K562 (cell line): ENCODE measurements around the gene GTPBP1. TPM values are rescaled to one million over a fixed set of nuclear protein-coding genes. Genes with fewer than 3 reads are reported as not detected.

Source experiments
- BACH1 ChIP-seq: fragments of 200-800 bp; sonication (Bioruptor generic); IDR thresholded peaks from 2 replicates; pipeline ENCODE4 v1.6.1; 2016; ENCODE audit warnings: missing genetic modification characterization, missing compliant biosample characterization
- CBFA2T3 ChIP-seq: fragments of 450-650 bp; IDR thresholded peaks from 2 replicates; pipeline ENCODE4 v1.6.1; 2017
- CBX2 ChIP-seq: fragments of 200-600 bp; sonication (generic); IDR thresholded peaks from one replicate; pipeline ENCODE4 v1.6.1; 2012; ENCODE audit warnings: mild to moderate bottlenecking, low read length, inconsistent platforms; ENCODE audit not compliant: insufficient read depth, poor library complexity, severe bottlenecking
- CHD2 ChIP-seq: IDR thresholded peaks from 2 replicates; pipeline ENCODE4 v1.6.1; 2011; ENCODE audit warnings: low read depth, low read length
- EP300 ChIP-seq: IDR thresholded peaks from 2 replicates; pipeline ENCODE4 v1.6.1; 2012; ENCODE audit warnings: low read length, improper control_type of control experiment
- FOXK1 ChIP-seq: sonication (generic); formaldehyde crosslinking; IDR thresholded peaks from 2 replicates; pipeline ENCODE4 v1.8.0; 2022; ENCODE audit warnings: missing genetic modification reagents, mild to moderate bottlenecking, borderline replicate concordance
- HDGF ChIP-seq: fragments of 450-650 bp; IDR thresholded peaks from 2 replicates; pipeline ENCODE4 v1.6.1; 2016
- KDM1A ChIP-seq, 2 experiments: fragments of 450-650 bp; IDR thresholded peaks; 2 replicates each; pipeline ENCODE4 v1.6.1; 2016; ENCODE audit warnings: mild to moderate bottlenecking in 2 of 2
- KLF16 ChIP-seq: IDR thresholded peaks from 2 replicates; pipeline ENCODE4 v1.6.1; 2016; ENCODE audit warnings: antibody characterized with exemption
- MAFG ChIP-seq: fragments of 450-650 bp; conservative IDR thresholded peaks from 2 replicates; pipeline ENCODE4 v1.6.1; 2016; ENCODE audit warnings: missing genetic modification characterization, missing compliant biosample characterization
- RAD21 ChIP-seq, 2 experiments: fragments of 250-450 bp in 1 of 2; fragments of 450-650 bp in 1 of 2; sonication (Bioruptor Pico) in 1 of 2; formaldehyde crosslinking in 1 of 2; IDR thresholded peaks in 1 of 2; conservative IDR thresholded peaks in 1 of 2; 2 replicates each; pipeline versions ENCODE4 v1.4.0 to v1.8.0; 2020 to 2022; ENCODE audit warnings: mild to moderate bottlenecking in 2 of 2, moderate library complexity in 1 of 2
- RBM25 ChIP-seq: fragments of 200-400 bp; formaldehyde crosslinking; IDR thresholded peaks from 2 replicates; pipeline ENCODE4 v1.6.1; 2018; ENCODE audit warnings: low read length, low read depth, moderate library complexity; ENCODE audit not compliant: severe bottlenecking
- SAFB2 ChIP-seq: fragments of 200-400 bp; formaldehyde crosslinking; IDR thresholded peaks from 2 replicates; pipeline ENCODE4 v1.6.1; 2018; ENCODE audit warnings: borderline replicate concordance, low read length, low read depth, moderate library complexity; ENCODE audit not compliant: severe bottlenecking
- SMAD2 ChIP-seq: fragments of 150-350 bp; IDR thresholded peaks from 2 replicates; pipeline ENCODE4 v1.6.1; 2014; ENCODE audit warnings: low read depth, mild to moderate bottlenecking, low read length
- TCF7L2 ChIP-seq: fragments of 150-350 bp; IDR thresholded peaks from 2 replicates; pipeline ENCODE4 v1.6.1; 2016; ENCODE audit warnings: low read depth, mild to moderate bottlenecking, low read length, moderate library complexity
- TSC22D4 ChIP-seq: fragments of 450-650 bp; IDR thresholded peaks from 2 replicates; pipeline ENCODE4 v1.6.1; 2016; ENCODE audit warnings: missing genetic modification characterization, missing biosample characterization, control low read depth
- ZNF282 ChIP-seq: sonication (generic); formaldehyde crosslinking; IDR thresholded peaks from 2 replicates; pipeline ENCODE4 v1.8.1; 2023; ENCODE audit warnings: missing genetic modification reagents
- polyA plus RNA-seq, 8 experiments: library from polyadenylated mRNA; depleted of rRNA in 4 of 8; stranded (reverse) in 5 of 8; unstranded in 3 of 8; fragments of >200 nt; fragmentation: Nextera tagmentation in 2 of 8; fragmentation: Illumina TruSeq in 1 of 8; extraction: Ambion mirVana in 2 of 8; extraction: Trizol in 1 of 8; gene quantifications; 2 replicates each; pipeline versions ENCODE4 v1.2.1 to v1.2.3, GENCODE V29; 2011 to 2014; ENCODE audit warnings: inconsistent platforms in 1 of 8, missing spikeins in 1 of 8
- total RNA-seq, 7 experiments: library from RNA; depleted of rRNA in 6 of 7; stranded (reverse); fragments of >200 nt in 6 of 7; fragmentation: Illumina TruSeq in 2 of 7; extraction: Trizol in 2 of 7; gene quantifications; 2 replicates each; pipeline versions ENCODE4 v1.2.1 to v1.2.3, GENCODE V29; 2011 to 2021; ENCODE audit warnings: low replicate concordance in 1 of 7
- TF ChIP-seq, protein P1 (sequence below): fragments of 450-650 bp; IDR thresholded peaks from 2 replicates; pipeline ENCODE4 v1.6.1; 2016; ENCODE audit warnings: mild to moderate bottlenecking
- TF ChIP-seq, protein P2 (sequence below): conservative IDR thresholded peaks from 2 replicates; pipeline ENCODE4 v1.6.1; 2011; ENCODE audit warnings: low read depth, mild to moderate bottlenecking, low read length; ENCODE audit not compliant: control insufficient read depth

Gene GTPBP1
- total and polyA plus RNA-seq, 9 of the 15 experiments (the other 6 are each of a cell fraction or from before 2014, with no cell fraction given), result 0.83 to 53.2 (median 23.3) TPM

DNA sequence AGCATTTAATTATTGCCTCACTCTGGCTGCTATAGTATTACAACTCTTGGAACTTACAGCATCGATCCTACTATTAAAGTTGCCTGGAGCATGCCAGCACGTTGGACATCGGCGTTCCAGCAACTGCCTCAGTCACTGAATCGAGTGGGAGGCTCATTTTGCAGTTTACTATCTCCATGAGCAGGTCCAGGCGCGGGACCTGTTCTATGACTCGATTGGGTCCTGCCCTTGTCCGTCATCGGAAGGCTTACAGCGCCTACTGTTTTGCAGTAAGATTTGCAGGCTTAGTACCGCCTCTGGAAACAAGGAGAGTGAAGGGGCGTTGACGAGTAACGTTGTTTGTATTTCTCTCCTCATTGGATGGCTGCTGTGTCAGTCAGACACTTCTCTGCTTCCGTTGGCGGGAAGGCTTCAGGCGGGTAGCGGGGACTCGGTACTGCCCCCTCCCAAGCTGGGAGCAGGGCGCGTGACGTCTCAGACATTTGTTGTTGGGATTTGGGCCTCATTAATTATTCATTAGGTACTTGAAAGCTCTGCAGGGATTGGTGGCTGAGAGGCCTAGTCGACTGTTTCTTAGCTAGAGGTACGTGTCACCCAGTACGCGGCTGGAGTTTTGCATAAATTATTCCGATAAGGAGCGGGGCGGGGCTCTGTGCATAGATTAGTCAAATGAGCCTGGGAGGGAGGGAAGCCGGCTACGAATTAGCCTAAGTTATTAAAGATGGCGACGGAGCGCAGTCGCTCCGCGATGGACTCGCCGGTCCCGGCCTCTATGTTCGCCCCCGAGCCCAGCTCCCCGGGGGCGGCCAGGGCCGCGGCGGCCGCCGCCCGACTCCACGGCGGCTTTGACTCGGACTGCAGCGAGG, at the start of gene GTPBP1 (continued):
- TF ChIP-seq TCF7L2, result no peak
- TF ChIP-seq KDM1A (IDR thresholded peaks at IDR 0.05), result no peak
- TF ChIP-seq CHD2, result peak; percentile 72
- TF ChIP-seq KLF16, result no peak
- no peak for TF ChIP-seq MAFG (tag)
- no peak for TF ChIP-seq HDGF
- TF ChIP-seq RBM25, result peak; percentile 69
- TF ChIP-seq ZNF282, result no peak
- TF ChIP-seq EP300, result 0 out of 2 replicates have a peak, but pooled peaks have one; percentile 51
- TF ChIP-seq CBX2, result no peak
- no peak for TF ChIP-seq BACH1
- no peak for TF ChIP-seq TSC22D4 (tag)
- TF ChIP-seq CBFA2T3, result peak; percentile 55; the same call in 1 of the 2 replicates
- no peak for TF ChIP-seq SAFB2
- TF ChIP-seq, protein P1, sequence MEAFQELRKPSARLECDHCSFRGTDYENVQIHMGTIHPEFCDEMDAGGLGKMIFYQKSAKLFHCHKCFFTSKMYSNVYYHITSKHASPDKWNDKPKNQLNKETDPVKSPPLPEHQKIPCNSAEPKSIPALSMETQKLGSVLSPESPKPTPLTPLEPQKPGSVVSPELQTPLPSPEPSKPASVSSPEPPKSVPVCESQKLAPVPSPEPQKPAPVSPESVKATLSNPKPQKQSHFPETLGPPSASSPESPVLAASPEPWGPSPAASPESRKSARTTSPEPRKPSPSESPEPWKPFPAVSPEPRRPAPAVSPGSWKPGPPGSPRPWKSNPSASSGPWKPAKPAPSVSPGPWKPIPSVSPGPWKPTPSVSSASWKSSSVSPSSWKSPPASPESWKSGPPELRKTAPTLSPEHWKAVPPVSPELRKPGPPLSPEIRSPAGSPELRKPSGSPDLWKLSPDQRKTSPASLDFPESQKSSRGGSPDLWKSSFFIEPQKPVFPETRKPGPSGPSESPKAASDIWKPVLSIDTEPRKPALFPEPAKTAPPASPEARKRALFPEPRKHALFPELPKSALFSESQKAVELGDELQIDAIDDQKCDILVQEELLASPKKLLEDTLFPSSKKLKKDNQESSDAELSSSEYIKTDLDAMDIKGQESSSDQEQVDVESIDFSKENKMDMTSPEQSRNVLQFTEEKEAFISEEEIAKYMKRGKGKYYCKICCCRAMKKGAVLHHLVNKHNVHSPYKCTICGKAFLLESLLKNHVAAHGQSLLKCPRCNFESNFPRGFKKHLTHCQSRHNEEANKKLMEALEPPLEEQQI, result no peak
- TF ChIP-seq, protein P2, sequence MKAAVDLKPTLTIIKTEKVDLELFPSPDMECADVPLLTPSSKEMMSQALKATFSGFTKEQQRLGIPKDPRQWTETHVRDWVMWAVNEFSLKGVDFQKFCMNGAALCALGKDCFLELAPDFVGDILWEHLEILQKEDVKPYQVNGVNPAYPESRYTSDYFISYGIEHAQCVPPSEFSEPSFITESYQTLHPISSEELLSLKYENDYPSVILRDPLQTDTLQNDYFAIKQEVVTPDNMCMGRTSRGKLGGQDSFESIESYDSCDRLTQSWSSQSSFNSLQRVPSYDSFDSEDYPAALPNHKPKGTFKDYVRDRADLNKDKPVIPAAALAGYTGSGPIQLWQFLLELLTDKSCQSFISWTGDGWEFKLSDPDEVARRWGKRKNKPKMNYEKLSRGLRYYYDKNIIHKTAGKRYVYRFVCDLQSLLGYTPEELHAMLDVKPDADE, result 0 out of 2 replicates have a peak, but pooled peaks have one; percentile 16
- TF ChIP-seq RAD21 (CRISPR knock-in tag; conservative IDR thresholded peaks at IDR 0.05 in 1 of 2, IDR thresholded peaks at IDR 0.05 in 1 of 2), result no peak
- TF ChIP-seq FOXK1 (CRISPR knock-in tag), result 0 out of 2 replicates have a peak, but pooled peaks have one; percentile 69
- no peak for TF ChIP-seq SMAD2
